Measurements from ENCODE around the gene SNAP29.

The SNAP29 gene

DNA sequence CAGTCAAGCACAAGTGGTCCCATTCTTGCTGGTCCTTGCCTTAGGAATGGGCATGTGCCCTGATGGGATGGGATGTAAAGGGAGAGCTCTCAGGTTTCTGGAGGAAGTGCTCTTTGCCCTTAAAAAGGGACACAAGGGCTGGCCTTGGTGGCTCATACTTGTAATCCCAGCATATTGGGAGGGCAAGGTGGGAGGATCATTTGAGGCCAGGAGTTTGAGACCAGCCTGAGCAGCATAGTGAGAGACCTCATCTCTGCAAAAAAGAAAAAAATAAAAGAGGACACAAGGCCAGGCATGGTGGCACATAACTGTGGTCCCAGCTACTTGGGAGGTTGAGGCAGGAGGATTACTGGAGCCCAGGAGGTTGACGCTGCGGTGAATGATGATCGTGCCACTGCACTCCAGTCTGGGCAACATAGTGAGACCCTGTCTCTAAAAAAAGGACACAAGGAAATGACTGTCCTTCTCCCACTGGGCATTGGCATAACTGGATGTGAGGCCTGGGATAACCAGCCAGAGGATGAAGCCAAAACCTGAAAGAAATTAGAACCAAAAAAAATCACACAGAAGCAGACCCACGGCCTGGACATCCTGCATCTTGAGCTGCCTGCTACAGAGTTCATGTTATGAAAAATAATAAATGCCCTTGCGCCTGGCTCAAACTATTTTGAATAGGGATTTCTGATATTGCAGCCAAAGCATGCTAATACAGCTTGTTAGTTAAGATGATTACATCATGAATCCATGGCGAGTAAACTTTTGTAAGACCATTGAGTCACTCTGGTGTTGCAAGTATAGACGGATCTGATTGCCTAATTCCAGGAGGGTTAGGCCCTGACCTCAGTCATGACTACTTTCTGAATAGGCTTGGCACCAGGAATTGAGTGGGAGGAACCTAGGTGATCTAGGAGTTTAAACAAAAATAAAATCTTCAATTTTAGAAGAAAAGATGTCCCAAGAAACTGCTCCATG, 45.5 kb downstream of the SNAP29 start:
- Histone ChIP-seq H3K27me3 (ENCODE audit: insufficient read depth, poor library complexity, severe bottlenecking) (no peaks in the 10 kb centered on the region), H3K27ac (replicated peaks) (peak overlapping the region; percentile 35), H3K4me3 (replicated peaks; ENCODE audit: insufficient read depth, low read length) (no peak overlapping the region)
- 0 out of 2 replicates have a peak, but pooled peaks have one; percentile 36 for TF ChIP-seq POLR2AphosphoS5 (IDR thresholded peaks at IDR 0.05; ENCODE audit: low read depth)
- TF ChIP-seq GABPA (IDR thresholded peaks at IDR 0.05; ENCODE audit: low read depth): no peak
- DNase-seq (ENCODE audit: low read depth in 1 of 2, low spot score in 1 of 2): peak; percentile 86 to 99

DNA sequence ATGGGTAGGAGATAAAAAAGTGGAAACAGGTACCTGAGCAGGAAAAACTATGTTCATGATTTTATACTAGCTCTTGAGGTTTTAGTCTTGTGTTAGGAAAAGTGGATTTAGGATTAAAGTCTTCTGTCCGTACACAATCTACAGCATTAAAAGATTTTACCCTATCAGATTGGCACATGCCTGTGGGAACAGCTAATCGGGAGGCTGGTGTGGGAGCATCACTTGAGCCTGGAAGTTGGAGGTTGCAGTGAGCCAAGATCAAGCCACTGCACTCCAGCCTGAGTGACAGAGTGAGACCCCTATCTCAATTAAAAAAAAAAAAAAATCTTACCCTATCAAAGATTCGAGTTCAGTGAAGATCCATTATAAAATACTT, 46.2 kb downstream of the SNAP29 start:
- no peaks in the 10 kb centered on the region for H3K27me3 ChIP-seq (ENCODE audit: insufficient read depth, poor library complexity, severe bottlenecking)
- H3K4me3 ChIP-seq (replicated peaks; ENCODE audit: insufficient read depth, low read length): no peak overlapping the region
- peak overlapping the region; percentile 35 for H3K27ac ChIP-seq (replicated peaks)
- DNase-seq (ENCODE audit: low read depth in 1 of 2, low spot score in 1 of 2): no peak
- TF ChIP-seq, protein P1, sequence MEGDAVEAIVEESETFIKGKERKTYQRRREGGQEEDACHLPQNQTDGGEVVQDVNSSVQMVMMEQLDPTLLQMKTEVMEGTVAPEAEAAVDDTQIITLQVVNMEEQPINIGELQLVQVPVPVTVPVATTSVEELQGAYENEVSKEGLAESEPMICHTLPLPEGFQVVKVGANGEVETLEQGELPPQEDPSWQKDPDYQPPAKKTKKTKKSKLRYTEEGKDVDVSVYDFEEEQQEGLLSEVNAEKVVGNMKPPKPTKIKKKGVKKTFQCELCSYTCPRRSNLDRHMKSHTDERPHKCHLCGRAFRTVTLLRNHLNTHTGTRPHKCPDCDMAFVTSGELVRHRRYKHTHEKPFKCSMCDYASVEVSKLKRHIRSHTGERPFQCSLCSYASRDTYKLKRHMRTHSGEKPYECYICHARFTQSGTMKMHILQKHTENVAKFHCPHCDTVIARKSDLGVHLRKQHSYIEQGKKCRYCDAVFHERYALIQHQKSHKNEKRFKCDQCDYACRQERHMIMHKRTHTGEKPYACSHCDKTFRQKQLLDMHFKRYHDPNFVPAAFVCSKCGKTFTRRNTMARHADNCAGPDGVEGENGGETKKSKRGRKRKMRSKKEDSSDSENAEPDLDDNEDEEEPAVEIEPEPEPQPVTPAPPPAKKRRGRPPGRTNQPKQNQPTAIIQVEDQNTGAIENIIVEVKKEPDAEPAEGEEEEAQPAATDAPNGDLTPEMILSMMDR (IDR thresholded peaks at IDR 0.05; ENCODE audit: insufficient read depth, low read length): no peak
- TF ChIP-seq SPI1 (IDR thresholded peaks at IDR 0.05; ENCODE audit: borderline replicate concordance, low read depth) (no peak), GABPA (IDR thresholded peaks at IDR 0.05; ENCODE audit: low read depth) (no peak), POLR2AphosphoS5 (IDR thresholded peaks at IDR 0.05; ENCODE audit: low read depth) (no peak)
- TF ChIP-seq, protein P2, sequence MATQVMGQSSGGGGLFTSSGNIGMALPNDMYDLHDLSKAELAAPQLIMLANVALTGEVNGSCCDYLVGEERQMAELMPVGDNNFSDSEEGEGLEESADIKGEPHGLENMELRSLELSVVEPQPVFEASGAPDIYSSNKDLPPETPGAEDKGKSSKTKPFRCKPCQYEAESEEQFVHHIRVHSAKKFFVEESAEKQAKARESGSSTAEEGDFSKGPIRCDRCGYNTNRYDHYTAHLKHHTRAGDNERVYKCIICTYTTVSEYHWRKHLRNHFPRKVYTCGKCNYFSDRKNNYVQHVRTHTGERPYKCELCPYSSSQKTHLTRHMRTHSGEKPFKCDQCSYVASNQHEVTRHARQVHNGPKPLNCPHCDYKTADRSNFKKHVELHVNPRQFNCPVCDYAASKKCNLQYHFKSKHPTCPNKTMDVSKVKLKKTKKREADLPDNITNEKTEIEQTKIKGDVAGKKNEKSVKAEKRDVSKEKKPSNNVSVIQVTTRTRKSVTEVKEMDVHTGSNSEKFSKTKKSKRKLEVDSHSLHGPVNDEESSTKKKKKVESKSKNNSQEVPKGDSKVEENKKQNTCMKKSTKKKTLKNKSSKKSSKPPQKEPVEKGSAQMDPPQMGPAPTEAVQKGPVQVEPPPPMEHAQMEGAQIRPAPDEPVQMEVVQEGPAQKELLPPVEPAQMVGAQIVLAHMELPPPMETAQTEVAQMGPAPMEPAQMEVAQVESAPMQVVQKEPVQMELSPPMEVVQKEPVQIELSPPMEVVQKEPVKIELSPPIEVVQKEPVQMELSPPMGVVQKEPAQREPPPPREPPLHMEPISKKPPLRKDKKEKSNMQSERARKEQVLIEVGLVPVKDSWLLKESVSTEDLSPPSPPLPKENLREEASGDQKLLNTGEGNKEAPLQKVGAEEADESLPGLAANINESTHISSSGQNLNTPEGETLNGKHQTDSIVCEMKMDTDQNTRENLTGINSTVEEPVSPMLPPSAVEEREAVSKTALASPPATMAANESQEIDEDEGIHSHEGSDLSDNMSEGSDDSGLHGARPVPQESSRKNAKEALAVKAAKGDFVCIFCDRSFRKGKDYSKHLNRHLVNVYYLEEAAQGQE (IDR thresholded peaks at IDR 0.05; ENCODE audit: insufficient replicate concordance, low read depth): no peak

DNA sequence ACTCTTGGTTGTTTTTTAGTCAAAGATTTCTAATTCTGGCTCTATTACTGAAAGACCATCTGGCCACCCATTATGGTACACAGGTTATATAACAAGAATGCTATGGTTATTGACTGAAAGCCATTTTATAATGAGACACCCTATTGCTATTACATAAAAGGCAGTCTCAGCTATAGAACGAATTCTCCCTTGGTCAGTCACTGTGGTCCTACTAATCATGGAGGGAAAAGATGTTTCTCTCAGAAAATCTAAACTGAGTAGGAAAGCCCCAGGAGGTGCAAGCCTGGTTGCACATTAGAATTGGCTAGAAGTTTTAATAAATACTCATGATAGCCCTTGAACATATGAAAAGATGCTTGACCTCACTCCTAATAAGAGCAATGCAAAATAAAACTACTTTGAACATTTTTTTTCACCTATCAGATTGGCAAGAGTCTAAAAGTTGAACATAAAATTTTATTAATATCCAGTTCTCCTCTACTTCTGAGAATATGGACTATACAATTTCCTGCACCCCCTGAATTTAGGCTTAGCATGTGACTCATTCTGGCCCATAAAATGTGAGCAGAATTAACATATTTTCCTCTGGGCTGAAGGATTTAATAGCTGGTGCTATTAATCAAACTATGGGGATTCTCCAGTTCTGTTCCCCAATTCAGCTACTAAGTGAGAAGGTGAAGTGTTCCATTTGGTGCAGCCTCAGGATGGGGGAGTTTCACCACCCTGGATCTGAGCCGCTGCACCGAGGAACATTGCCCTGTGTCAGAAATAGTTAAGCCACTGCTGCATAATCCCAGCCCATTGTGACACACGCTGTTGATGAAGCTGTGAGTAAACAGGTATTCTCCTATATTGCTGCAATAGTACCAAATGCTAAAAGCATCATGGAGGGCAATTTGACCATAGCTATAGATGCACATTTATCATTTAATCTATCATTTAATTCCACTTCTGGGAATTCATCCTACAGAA, 46.9 kb downstream of the SNAP29 start:
- peak in 1 of 2 experiments; percentile 49 for DNase-seq (ENCODE audit: low read depth in 1 of 2, low spot score in 1 of 2)
- no peaks in the 10 kb centered on the region for H3K27me3 ChIP-seq (ENCODE audit: insufficient read depth, poor library complexity, severe bottlenecking)
- TF ChIP-seq POLR2AphosphoS5 (IDR thresholded peaks at IDR 0.05; ENCODE audit: low read depth) (no peak), GABPA (IDR thresholded peaks at IDR 0.05; ENCODE audit: low read depth) (no peak), SPI1 (IDR thresholded peaks at IDR 0.05; ENCODE audit: borderline replicate concordance, low read depth) (no peak)
- TF ChIP-seq, protein P1 (IDR thresholded peaks at IDR 0.05; ENCODE audit: insufficient read depth, low read length): no peak
- TF ChIP-seq, protein P2 (IDR thresholded peaks at IDR 0.05; ENCODE audit: insufficient replicate concordance, low read depth): no peak
- no peak overlapping the region for H3K4me3 ChIP-seq (replicated peaks; ENCODE audit: insufficient read depth, low read length)
- no peak overlapping the region for H3K27ac ChIP-seq (replicated peaks)

Measured in HL-60 (cell line).